ENCODE results near the gene FHOD3.
"Not testable (repeated sequence)": the region's sequence is repeated elsewhere in the genome, so short reads cannot be mapped to it uniquely, and the experiment has no call there.

FHOD3 gene

GRCh38 chr18:36529747-36530146, 232.2 kb downstream of the FHOD3 start:
- no peak for DNase-seq

- DNase-seq: no peak
Observed at GRCh38 chr18:36530676-36531405, 233.3 kb downstream of the FHOD3 start.

- DNase-seq: no peak
Observed at GRCh38 chr18:36531636-36532035, 234.1 kb downstream of the FHOD3 start.

GRCh38 chr18:36532394-36532793, 234.9 kb downstream of the FHOD3 start:
- DNase-seq: no peak

GRCh38 chr18:36532815-36533214, 235.3 kb downstream of the FHOD3 start:
- DNase-seq: no peak

- DNase-seq: no peak
Observed at GRCh38 chr18:36533446-36534153, 236.1 kb downstream of the FHOD3 start.

- peak in 1 of 2 donors; percentile 14 for DNase-seq
Observed at GRCh38 chr18:36534154-36534688, 236.7 kb downstream of the FHOD3 start.

- DNase-seq: no peak
Observed at GRCh38 chr18:36535202-36535935, 237.9 kb downstream of the FHOD3 start.

GRCh38 chr18:36536426-36536825, 238.9 kb downstream of the FHOD3 start:
- no peak for DNase-seq

GRCh38 chr18:36537289-36537688, 239.8 kb downstream of the FHOD3 start:
- no peak for DNase-seq

- DNase-seq: no peak
Observed at GRCh38 chr18:36539674-36540231, 242.2 kb downstream of the FHOD3 start.

- DNase-seq: no peak
Observed at GRCh38 chr18:36543030-36543429, 245.5 kb downstream of the FHOD3 start.

GRCh38 chr18:36543991-36544725, 246.6 kb downstream of the FHOD3 start:
- DNase-seq: no peak

GRCh38 chr18:36545821-36546427, 248.4 kb downstream of the FHOD3 start:
- no peak for DNase-seq

- DNase-seq: no peak
Observed at GRCh38 chr18:36546876-36547275, 249.4 kb downstream of the FHOD3 start.

- DNase-seq: no peak
Observed at GRCh38 chr18:36547544-36547943, 250.0 kb downstream of the FHOD3 start.

- not testable (repeated sequence) for DNase-seq
Observed at GRCh38 chr18:36551274-36551673, 253.8 kb downstream of the FHOD3 start.

GRCh38 chr18:36558234-36558633, 260.7 kb downstream of the FHOD3 start:
- DNase-seq: no peak

GRCh38 chr18:36559149-36559857, 261.8 kb downstream of the FHOD3 start:
- DNase-seq: no peak

- no peak for DNase-seq
Observed at GRCh38 chr18:36560187-36560586, 262.7 kb downstream of the FHOD3 start.

- no peak for DNase-seq
Observed at GRCh38 chr18:36561046-36561445, 263.5 kb downstream of the FHOD3 start.

All from CD4-positive, alpha-beta T cell treated with Interferon alpha-2 for 1 hour (primary cell).